Stimulated activated CD4-positive, alpha-beta T cell treated with anti-CD3 and anti-CD28 coated beads, Interleukin-15, amount 100 ng/mL, for 48 hours (primary cell): ENCODE measurements around the gene CELF2.
"Not testable (repeated sequence)": the region's sequence is repeated elsewhere in the genome, so short reads cannot be mapped to it uniquely, and the experiment has no call there.

Experiments used
- DNase-seq, 2 donors: peaks; one replicate each; pipeline ENCODE4 v3.0.0-alpha.2; 2020; ENCODE audit warnings: low read depth in 2 of 2

The CELF2 gene

GRCh38 chr10:11328264-11329061 is 310.8 kb downstream of the CELF2 start:
- no peak for DNase-seq

GRCh38 chr10:11329062-11329673 is 311.5 kb downstream of the CELF2 start:
- no peak for DNase-seq

- no peak for DNase-seq
Observed at GRCh38 chr10:11330383-11331045, 312.8 kb downstream of the CELF2 start.

DNA sequence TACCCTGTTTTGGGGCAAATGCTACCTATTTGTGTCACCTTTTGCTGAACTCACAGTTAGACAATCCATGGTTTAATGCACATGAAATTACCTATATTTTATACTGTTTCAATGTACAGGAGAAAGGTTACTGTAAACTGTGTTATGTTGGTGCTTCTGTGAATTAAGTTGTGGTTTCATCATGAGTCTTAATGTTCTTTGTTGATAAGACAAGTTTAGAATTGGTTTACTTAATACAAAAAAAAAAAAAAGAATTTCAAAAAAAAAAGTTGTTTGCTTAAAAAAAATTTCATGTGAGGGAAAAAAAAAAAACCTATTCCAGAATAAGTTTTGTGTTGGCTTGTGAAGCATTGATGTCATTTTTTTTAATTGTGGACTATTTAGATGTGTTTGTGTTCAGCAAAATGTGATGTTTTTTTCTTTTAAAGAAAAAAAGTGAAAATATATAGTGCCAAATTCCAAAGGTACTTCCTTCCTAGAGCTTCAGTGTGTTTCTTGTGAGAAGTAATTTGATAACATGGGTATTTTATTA is 313.4 kb downstream of the CELF2 start:
- no peak for DNase-seq

DNA sequence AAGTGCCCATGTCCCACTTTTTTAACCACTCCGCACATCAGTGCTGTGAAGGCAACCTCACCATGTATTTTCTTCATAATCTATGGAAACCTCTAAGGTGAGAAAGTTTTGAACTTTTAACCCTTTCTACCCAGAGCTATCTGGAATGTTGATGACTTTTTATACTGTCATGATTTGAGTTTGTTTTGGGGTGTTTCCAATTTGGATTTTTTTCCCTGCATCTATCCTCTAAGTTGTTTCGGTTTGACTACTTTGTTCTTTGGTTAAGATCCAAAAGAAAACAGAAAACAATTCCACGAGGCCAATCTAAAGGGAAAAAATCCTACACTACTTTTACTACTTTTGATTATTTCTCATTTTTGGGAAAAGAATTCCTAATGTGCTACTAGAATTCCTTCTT is 314.1 kb downstream of the CELF2 start:
- DNase-seq: no peak

GRCh38 chr10:11332846-11333245 is 315.2 kb downstream of the CELF2 start:
- DNase-seq: no peak

DNA sequence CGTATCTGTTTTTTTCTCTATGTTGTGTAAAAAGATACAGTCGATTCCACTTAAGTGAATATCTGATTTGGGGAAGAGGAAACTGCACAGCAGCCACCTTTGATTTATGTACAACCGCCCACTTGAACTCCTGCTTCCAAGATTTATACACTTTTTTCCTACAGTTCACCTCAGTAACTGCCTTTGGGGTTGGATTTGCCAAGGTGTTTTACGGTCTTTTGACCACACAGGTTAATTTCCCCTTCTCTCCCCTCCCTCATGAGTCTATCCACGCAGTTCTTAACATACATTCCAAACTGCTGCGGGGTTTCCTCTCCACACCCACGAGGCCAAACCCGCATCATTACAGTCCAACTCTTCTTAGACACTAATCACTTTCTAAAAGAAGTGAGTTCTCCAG is 316.8 kb downstream of the CELF2 start:
- DNase-seq: no peak

DNA sequence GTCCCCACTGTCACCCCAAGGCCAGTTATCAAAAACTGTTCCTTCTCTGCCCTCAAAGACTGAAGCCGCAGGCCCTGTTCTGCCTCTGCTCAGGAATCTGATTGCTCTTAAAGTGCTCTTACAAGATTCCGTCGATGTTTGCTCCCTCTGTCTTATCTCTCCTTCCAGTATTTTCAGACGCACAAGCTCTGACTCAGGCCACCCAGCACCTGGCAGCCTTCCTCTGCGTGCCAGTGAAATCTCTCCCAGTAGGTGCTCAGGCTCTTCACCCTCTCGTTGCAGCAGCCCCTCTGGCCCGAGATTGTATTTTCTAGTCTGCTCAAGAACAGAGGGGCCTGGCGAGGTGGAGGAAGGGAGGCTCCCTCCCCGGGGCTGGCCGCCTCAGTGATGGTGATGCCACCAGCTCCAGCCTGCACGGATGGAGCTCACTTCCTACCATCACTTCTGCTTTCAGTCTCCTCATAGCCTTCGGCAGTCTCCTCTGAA is 317.5 kb downstream of the CELF2 start:
- no peak for DNase-seq

- no peak for DNase-seq
Observed at GRCh38 chr10:11335881-11336430, 318.3 kb downstream of the CELF2 start.

DNA sequence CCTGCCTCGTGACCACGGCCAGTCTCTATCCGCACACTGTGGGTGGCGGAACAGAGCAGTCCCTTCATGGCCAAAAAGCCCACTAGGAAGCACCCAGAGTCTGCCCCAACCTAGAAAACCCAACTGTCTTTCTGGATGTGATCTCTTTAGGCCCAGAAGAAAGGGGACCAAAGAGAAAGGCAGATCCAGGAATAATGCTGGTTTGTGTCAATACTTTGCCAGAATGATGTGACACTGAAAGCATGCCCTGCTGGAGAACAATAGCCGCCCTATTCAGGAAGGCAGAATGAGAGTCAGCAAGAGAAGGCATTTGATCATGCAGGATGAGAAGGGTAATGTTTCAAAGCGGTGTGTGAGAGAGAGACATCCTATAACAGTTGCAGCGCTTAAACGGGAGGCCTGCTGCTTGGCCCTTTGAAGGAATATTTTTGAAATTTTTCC is 319.1 kb downstream of the CELF2 start:
- no peak for DNase-seq

GRCh38 chr10:11337516-11337915 is 319.8 kb downstream of the CELF2 start:
- DNase-seq: no peak

DNA sequence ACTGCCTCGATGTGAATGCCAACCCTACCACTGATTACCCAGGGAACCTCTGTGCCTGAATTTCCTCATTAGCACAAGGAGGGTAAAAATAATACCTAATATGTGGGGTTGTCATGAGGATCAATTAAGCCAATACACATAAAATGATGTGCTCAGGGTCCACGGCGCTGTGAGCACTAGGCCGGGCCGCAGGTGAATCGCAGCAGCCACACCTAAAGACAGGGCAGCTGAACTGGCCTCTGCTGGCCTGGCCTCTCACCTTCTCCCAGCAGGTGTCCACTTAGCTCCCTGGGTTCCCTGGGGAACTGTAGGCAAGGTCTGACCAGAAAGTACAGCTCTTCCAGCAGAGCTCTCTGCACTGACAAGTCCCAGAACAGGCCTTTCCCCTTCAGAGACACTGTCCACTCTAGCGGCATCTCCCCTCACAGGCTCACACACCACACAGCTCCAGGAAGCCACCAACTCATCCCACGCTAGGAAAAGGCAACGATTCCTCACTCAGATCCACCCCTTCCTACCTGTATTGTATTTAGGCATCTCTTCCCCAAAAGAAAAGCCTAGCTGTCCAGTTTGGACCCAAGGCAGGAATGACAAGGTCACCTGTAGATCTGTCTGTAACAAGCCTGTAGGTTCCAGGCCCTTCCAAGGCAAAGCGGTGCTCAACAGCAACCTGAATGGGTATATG is 320.6 kb downstream of the CELF2 start:
- DNase-seq: no peak

- no peak for DNase-seq
Observed at GRCh38 chr10:11339013-11339412, 321.3 kb downstream of the CELF2 start.

DNA sequence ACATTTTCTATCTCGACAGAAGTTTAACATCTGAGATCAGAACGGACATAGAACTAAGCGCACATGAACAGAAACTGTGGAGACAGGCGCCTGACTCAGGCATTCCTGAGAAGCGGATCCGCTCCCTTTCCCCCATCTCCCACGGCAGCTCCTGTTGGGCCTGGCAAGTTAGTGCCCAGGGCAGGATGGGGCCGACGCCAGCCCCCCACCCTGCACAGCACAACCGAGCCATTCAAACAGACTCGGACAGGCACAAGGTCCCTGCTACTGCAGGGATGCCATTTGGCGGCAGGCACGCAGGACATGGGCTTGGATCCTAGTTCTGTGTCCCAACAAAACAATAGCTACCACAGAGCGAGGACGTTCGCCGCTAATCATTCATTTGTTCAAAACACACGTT is 322.0 kb downstream of the CELF2 start:
- DNase-seq: no peak

GRCh38 chr10:11341283-11341960 is 323.8 kb downstream of the CELF2 start:
- no peak for DNase-seq

DNA sequence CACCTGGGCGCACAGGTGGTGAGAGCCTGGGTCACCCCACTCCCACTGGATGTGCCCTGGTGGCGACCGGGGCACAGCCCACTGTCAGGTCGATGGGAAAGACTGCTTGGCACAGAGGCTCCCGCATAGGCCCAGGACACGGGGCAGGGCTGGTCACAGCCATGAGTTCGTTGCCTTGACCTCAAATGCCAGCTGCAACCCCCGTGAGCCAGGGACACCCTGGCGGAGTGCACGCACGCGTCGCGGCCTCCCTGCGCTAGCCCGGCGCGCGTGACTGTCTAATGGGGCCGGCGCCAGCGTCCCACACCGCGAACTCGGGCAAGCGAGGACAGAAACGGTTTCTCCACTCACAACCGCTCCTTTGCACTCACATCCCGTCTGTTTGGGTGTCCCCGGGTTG is 326.4 kb downstream of the CELF2 start:
- no peak for DNase-seq

GRCh38 chr10:11344550-11344949 is 326.9 kb downstream of the CELF2 start:
- DNase-seq: no peak

DNA sequence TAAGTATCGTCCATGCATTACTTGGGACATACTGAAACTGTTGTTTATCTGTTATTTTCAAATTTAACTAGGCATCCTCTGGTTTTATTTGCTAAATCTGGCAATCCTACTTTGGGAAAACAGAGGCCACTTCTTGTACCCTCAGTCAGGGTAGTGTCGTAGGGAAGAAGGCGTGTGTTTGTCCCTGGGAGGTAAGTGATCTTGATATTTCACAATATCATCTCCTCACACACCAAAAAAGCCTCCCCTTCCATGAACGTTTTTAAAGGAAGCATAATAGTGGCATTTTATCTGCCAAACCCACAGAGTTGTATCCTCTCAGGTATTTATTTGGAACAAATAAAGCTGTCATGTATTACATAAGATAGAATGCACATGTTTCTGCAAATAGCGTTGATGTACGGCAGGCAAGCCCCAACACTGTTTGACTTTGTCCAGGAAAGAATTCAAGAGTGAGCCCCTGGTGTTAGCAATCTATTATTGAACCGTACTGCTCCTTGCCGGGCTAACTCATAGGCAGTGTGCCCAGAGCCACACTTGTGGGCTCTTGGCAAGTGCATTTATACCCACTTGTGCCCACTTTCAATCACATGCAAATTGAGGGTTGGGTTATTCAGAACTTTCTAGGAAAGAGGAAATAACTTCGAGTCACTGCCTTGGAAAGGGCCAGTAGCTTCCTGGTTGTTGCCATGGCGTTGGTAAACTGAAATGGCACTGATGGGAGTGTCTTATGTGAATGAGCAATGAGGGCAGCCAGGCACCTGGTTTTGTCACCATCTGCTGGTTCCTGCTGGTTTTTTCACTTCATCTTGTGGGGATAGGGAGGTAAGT is 327.8 kb downstream of the CELF2 start:
- no peak for DNase-seq

GRCh38 chr10:11347580-11347979 is 329.9 kb downstream of the CELF2 start:
- not testable (repeated sequence) for DNase-seq

GRCh38 chr10:11351801-11352200 is 334.1 kb downstream of the CELF2 start:
- DNase-seq: no peak
